ENCODE measurements around the gene RERE.

Gene RERE

DNA sequence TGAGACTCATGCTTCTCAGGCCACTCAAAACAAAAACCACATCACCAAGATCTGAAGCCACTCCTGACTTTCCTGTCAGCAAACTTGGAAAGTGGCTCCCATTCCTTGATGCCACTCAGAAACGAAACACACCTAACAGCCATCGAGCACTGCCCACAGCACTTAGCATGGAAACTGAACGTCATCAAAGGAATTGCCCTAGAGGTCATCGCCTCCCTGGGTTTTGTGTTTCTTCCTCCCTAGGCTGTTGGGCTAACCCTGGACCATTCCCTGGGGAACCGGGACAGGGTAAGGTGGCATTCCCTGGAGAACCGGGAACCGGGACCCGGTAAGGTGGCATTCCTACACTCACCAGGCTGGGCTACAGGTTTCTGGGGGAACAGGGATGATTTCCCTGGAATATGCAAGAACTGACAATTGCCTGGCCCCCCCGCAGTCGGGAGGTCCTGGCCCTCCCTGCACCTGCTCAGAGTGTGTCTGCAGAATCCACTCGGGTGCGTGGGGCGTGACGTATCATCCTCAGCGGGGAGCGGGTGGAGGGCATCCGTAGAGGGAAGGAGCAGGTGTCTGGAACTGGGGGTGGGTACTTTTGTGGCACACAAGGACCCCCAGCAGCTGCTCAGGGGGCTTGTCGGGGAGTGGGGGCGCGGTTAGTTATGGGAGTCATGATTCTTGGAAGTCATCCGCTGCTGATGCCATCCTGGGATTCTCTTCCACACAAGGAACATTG lies 469.2 kb downstream of the RERE start:
- TF ChIP-seq CTCF (IDR thresholded peaks at IDR 0.05; ENCODE audit: extremely low read depth, missing control alignments): no peak
- DNase-seq (ENCODE audit: low spot score): no peak

DNA sequence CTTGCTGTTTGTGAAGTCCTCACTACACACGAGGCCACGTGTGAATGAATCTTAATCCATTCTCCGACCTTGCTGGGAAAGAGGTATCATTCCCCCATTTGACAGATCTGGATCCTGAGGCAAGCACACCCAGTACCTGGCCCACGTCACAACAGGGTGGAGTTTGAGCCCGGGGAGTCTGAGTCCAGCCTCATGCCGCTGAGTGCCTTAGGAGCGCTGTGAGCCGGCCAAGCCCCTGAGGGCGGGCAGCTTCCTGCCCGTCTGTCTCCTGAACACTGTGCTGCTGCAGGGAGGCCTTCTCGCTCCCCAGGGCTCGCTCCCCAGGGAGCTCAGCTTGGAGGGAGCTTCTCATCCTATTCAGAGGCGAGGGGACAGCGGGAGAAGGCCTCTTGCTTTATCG lies 469.8 kb downstream of the RERE start:
- TF ChIP-seq CTCF (IDR thresholded peaks at IDR 0.05; ENCODE audit: extremely low read depth, missing control alignments): no peak
- DNase-seq (ENCODE audit: low spot score): no peak

DNA sequence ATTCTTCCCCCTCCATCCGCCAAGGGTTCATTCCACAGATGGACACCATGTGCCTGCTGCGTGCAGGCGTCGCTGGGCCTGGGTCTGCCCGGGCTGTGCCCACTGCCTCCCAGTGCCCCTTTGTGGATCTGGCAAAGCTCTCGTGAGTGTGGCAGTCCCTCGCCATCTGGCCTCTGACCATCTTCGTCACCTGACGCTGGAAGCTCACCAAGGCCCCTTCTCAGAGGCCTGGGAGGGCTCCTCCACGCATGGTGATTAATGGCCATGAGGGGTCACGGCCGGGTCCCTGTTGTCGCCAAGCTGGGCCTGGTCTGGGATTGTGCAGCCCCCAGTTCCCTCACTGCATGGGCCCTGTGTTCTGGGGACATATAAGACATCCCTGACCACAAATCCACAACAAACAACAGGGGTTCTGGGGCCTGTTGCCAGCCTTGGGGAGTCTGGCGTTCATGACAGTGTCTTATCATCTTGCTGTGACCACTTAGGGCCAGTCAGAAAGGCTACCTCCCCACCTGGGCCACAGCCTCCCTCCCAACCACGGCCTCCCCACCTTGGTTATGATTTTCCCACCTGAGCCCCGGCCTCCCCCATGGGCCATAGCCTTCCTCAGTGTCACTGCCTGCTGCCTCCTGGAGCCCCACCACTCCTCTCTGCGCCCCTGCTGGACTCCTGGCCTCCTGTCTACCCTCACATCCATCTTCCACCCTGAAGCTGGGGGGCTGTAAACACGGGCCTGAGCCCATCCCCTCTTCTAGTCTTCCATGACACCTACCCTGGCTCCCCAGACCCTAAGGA lies 471.6 kb downstream of the RERE start:
- no peak for DNase-seq (ENCODE audit: low spot score)
- no peak for TF ChIP-seq CTCF (IDR thresholded peaks at IDR 0.05; ENCODE audit: extremely low read depth, missing control alignments)

DNA sequence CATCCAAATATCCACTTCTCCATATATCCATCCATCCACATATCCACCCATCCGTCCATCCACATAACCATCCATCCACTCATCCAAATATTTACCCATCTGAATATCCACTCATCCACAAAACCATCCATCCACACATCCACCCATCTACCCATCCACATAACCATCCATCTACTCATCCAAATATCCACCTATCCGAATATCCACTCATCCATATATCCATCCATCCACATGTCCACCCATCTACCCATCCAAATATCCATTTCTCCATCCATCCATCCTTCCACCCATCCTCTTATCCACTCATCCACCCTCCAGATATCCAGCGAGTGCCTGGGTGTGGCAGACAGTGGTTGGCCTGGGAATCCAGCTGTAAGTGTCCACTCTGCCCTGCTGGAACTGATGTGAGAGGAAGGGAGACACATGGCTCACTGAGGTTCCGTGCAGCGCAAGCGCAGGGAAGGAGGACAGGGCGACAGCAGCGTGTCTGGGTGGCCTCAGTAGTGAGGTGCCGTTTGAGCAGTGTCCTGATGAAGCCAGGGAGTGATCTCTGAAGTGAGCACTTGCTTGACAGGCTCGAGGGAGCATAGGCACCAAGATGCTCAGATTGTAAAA lies 472.4 kb downstream of the RERE start:
- no peak for DNase-seq (ENCODE audit: low spot score)
- no peak for TF ChIP-seq CTCF (IDR thresholded peaks at IDR 0.05; ENCODE audit: extremely low read depth, missing control alignments)

DNA sequence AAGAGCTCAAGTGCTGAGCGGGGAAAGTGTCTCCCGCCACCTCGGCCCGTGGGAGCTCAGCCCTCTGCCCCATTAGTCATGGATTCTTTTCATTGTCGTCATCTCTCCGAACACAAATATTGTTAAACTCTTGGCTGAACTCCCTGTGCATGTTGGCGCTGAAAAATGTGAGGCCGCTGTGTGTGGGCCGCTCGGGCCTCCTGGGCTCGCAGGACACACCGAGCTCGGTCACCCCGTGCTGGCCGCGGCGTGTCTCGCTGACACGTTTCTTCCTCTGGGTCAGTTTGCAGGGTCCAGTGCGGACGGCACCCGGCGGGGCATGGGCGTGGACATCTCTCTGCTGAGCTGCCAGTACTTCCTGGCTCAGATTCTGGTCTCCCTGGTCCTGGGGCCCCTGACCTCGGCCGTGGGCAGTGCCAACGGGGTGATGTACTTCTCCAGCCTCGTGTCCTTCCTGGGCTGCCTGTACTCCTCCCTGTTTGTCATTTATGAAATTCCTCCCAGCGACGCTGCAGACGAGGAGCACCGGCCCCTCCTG lies 473.9 kb downstream of the RERE start:
- DNase-seq (ENCODE audit: low spot score): no peak
- no peak for TF ChIP-seq CTCF (IDR thresholded peaks at IDR 0.05; ENCODE audit: extremely low read depth, missing control alignments)

DNA sequence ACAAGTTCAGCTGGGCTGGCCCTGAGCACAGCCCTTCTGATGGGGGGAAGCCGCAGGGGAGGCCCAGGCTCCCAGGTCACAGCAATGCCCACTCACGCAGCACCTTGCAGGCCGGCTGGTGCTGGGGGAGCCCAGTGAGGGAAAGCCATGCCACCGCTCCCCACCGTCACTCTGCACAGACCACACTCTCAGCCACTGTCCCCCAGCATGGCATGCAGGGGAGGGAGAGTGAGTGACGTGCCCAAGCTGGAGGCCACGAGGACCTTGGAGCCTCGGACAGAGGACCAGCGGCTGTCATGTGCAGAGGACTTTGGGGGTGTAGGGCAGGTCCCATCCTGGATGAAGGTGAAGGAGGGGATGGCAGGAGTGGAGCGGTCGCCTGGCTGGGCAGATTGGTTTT lies 474.4 kb downstream of the RERE start:
- no peak for TF ChIP-seq CTCF (IDR thresholded peaks at IDR 0.05; ENCODE audit: extremely low read depth, missing control alignments)
- no peak for DNase-seq (ENCODE audit: low spot score)

DNA sequence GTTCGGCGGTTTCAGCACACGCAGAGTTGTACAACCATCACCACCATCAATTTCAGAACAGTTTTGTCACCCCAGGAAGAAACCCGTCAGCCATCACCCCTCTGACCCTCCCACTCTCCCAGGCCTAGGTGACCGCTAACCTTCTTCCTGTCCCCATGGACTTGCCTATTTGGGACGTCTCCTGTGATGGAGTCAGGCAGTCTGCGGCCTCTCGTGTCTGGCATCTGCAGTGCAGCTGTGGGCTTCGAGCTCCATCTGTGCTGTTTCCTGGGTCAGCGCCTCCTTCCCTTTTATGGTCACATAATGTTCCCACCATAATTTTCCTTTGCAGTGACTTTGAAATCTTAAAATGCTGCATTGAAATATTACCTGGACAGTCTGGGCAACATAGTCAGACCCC lies 475.1 kb downstream of the RERE start:
- no peak for DNase-seq (ENCODE audit: low spot score)
- no peak for TF ChIP-seq CTCF (IDR thresholded peaks at IDR 0.05; ENCODE audit: extremely low read depth, missing control alignments)
